B cell (primary cell): ENCODE measurements around the gene STK17B.

ENCODE experiments used
- CTCF ChIP-seq: fragments of 200-600 bp; IDR thresholded peaks from one replicate; pipeline ENCODE4 v1.8.0; 2022; ENCODE audit warnings: antibody characterized with exemption, mild to moderate bottlenecking
- EZH2 ChIP-seq: IDR thresholded peaks from 2 replicates; pipeline ENCODE4 v1.6.1; 2012; ENCODE audit warnings: borderline replicate concordance, low read depth, mild to moderate bottlenecking, moderate library complexity, low read length; ENCODE audit not compliant: insufficient read depth, poor library complexity, severe bottlenecking

- TF ChIP-seq CTCF (no peak), EZH2 (no peak)
Observed at GRCh38 chr2:196183172-196183473, 11.7 kb upstream of the STK17B start.
